ENCODE measurements around the gene GATAD2A.

Gene GATAD2A

GRCh38 chr19:19404879-19405860 is at the start of gene GATAD2A:
TSS of gene GATAD2A (plus strand) at chr19:19405675. CDS start at chr19:19465346, 59,671 bp downstream.
- peak within 1 kb of the TSS; percentile 76 for H3K4me3 ChIP-seq (ENCODE audit: low read depth, low read length)
- peak; percentile 21 for TF ChIP-seq CTCF (conservative IDR thresholded peaks at IDR 0.05; ENCODE audit: low read depth, low read length)
- DNase-seq (ENCODE audit: low read depth) = peak; percentile 93

- TF ChIP-seq CTCF (conservative IDR thresholded peaks at IDR 0.05; ENCODE audit: low read depth, low read length) = no peak
- DNase-seq (ENCODE audit: low read depth) = no peak
- H3K4me3 ChIP-seq (ENCODE audit: low read depth, low read length) = no peak overlapping the region
Measured at GRCh38 chr19:19356500-19356899, 49.0 kb upstream of the GATAD2A start.

GRCh38 chr19:19356901-19357566 is 48.4 kb upstream of the GATAD2A start:
- no peak overlapping the region for H3K4me3 ChIP-seq (ENCODE audit: low read depth, low read length)
- DNase-seq (ENCODE audit: low read depth) = no peak
- TF ChIP-seq CTCF (conservative IDR thresholded peaks at IDR 0.05; ENCODE audit: low read depth, low read length) = no peak

GRCh38 chr19:19361075-19361594 is 44.3 kb upstream of the GATAD2A start:
- peak; percentile 91 for DNase-seq (ENCODE audit: low read depth)
- TF ChIP-seq CTCF (conservative IDR thresholded peaks at IDR 0.05; ENCODE audit: low read depth, low read length) = peak; percentile 85
- H3K4me3 ChIP-seq (ENCODE audit: low read depth, low read length) = no peak overlapping the region

GRCh38 chr19:19362075-19362474 is 43.4 kb upstream of the GATAD2A start:
- TF ChIP-seq CTCF (conservative IDR thresholded peaks at IDR 0.05; ENCODE audit: low read depth, low read length) = no peak
- H3K4me3 ChIP-seq (ENCODE audit: low read depth, low read length) = no peak overlapping the region
- no peak for DNase-seq (ENCODE audit: low read depth)

GRCh38 chr19:19366434-19367396 is 38.8 kb upstream of the GATAD2A start:
- TF ChIP-seq CTCF (conservative IDR thresholded peaks at IDR 0.05; ENCODE audit: low read depth, low read length) = peak; percentile 95
- H3K4me3 ChIP-seq (ENCODE audit: low read depth, low read length) = no peak overlapping the region
- DNase-seq (ENCODE audit: low read depth) = peak; percentile 86

All from choroid plexus epithelial cell (primary cell).